Body of pancreas (tissue), 4 donors: ENCODE data around the gene VWF.

Source experiments
- CTCF ChIP-seq, 7 experiments: fragments of 450-650 bp in 4 of 7; fragments of 200-600 bp in 3 of 7; sonication (generic) in 3 of 7; IDR thresholded peaks; one replicate each; pipeline ENCODE4 v1.5.1; 2016 to 2019; ENCODE audit warnings: antibody characterized with exemption in 7 of 7
- POLR2A ChIP-seq, 3 donors: fragments of 450-650 bp; IDR thresholded peaks; one replicate each; pipeline ENCODE4 v1.6.1; 2016; ENCODE audit warnings: antibody characterized with exemption in 3 of 3, mild to moderate bottlenecking in 2 of 3

GRCh38 chr12:6037459-6037858 lies 87.0 kb downstream of the VWF start:
- TF ChIP-seq CTCF (IDR thresholded peaks at IDR 0.05) = no peak
- TF ChIP-seq POLR2A (IDR thresholded peaks at IDR 0.05) = no peak
